AML-193 (cell line): ENCODE results near the gene GPBP1.
"Not testable (repeated sequence)": the region's sequence is repeated elsewhere in the genome, so short reads cannot be mapped to it uniquely, and the experiment has no call there.

Experiments
- DNase-seq, 2 experiments: peaks; one replicate each; lab custom pipeline; 2025; lab: John Stamatoyannopoulos, UW

The GPBP1 gene

DNA sequence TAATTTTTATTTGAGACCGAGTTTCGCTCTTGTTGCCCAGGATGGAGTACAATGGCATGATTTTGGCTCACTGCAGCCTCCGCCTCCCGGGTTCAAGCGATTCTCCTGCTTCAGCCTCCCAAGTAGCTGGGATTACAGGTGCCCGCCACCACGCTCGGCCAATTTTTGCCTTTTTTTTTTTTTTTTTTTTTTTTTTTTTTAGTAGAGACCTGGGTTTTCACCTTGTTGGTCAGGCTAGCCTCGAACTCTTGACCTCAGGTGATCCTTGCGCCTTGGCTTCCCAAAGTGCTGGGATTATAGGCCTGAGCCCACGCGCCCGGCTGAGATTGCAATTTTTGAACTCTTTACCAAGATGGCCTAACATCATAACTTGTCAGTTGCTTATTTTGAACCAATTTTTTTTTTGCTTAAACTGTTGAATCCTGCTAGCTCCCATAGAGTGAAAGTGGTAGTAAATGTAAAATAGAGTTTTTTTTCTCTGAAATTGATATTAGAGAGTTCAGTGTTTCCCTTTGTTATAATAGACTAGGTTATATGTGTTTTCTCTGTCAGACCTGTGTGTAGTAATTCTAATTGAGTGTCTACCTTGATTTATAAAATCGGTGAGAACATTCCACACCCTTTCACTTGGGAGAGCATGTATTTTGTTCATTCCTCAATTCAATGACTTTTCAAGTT is 3.8 kb downstream of the GPBP1 start:
- DNase-seq, result no peak

- DNase-seq, result not testable (repeated sequence)
Measured at GRCh38 chr5:57178238-57178637, 4.4 kb downstream of the GPBP1 start.

GRCh38 chr5:57179262-57180200 is 5.7 kb downstream of the GPBP1 start:
- DNase-seq, result no peak

DNA sequence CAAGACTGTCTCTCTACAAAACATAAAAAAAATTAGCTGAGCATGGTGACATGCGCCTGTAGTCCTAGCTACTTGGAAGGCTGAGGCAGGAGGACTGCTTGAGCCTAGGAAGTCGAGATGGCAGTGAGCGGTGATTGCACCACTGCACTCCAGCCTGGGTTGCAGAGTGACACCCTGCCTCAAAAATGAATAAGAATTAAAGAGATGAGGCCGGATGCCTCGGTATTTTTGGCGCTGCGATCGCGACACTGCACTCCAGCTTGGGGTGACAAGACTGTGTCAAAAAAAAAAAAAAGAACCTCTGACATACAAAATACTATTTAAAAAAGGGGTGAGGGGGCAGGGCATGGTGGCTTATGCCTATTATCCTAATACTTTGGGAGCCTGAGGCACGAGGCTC is 7.3 kb downstream of the GPBP1 start:
- no peak for DNase-seq

DNA sequence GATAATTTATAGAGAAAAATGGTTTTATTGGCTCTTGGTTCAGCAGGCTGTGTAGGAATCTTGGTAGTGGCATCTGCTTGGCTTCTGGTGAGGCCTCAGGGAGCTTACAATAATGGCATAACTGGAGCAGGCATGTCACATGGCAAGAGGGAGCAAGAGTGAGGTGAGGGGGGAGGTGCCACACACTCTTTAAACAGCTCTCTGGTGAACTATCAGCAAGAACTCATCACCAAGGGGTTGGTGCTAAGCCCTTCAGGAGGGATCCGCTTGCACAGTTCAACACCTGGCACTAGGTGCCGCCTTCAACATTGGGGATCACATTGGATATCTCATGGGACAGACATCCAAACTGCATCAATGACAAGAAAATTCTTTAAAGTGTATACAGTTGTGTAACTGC is 10.5 kb downstream of the GPBP1 start:
- no peak for DNase-seq

DNA sequence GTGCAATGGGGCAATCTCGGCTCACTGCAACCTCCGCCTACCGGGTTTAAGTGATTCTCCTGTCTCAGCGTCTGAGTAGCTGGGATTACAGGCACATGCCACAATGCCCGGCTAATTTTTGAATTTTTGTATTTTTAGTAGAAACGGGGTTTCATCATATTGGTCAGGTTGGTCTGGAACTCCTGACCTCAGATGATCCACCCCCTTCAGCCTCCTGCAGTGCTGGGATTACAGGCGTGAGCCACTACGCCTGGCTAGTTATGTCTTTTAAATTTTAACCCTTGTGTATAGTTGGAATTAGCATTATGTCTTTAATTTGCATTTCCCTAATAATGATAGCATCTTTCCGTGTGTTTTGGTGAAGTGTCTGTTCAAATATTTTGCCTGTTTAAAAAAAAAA is 11.5 kb downstream of the GPBP1 start:
- no peak for DNase-seq

DNA sequence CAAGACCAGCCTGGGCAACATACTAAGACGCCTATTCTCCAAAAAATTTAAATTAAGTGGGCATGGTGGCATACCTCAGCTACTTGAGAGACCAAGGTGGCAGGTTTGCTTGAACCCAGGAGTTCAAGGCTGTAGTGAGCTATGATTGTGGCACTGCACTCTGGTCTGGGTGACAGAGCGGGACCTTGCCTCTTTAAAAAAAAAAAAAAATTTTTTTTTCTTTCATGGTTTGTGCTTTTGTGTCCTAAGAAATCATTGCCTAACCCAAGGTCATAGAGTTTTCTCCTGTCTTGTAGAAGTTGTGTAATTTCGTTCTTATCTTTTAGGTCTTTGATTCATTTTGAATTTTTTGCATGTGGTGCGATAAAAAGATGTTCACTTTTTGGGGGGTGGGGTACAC is 12.3 kb downstream of the GPBP1 start:
- no peak for DNase-seq

- not testable (repeated sequence) for DNase-seq
Measured at GRCh38 chr5:57187977-57188376, 14.1 kb downstream of the GPBP1 start.

DNA sequence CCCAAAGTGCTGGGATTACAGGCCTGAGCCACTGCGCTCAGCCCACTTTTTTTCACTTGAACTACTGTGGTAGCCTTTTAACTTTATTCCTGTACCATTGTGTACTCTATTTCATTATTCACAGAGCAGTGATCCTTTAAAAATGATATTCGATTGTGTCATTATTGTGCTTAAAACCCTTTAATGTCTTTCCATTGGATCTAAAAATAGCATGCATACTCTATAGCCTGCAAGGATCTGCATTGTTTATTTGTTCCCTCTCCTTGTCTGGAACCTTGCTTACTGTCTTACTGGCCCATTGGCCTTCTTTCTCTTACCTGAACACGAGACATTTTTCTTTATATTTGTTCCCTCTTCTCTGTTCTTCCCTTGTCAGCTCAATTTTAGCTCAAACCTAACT is 15.7 kb downstream of the GPBP1 start:
- no peak for DNase-seq

DNA sequence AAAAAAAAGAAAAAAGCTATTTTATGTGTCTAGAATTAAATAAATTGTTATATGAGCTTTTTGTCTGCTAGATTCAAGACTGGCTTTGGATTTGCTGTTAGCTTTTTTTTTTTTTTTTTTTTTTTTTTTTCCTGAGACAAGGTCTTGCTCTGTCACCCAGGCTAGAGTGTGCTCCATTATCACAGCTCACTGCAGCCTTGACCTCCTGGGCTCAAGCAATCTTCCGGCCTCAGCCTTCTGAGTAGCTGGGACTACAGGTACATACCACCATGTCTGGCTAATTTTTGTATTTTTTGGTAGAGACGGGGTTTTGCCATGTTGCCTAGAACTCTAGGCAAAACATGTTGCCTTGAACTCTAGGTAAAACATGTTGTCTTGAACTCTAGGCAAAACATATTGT is 16.7 kb downstream of the GPBP1 start:
- no peak for DNase-seq

GRCh38 chr5:57191163-57191562 is 17.3 kb downstream of the GPBP1 start:
- DNase-seq, result no peak

GRCh38 chr5:57191986-57192385 is 18.1 kb downstream of the GPBP1 start:
- DNase-seq, result no peak

DNA sequence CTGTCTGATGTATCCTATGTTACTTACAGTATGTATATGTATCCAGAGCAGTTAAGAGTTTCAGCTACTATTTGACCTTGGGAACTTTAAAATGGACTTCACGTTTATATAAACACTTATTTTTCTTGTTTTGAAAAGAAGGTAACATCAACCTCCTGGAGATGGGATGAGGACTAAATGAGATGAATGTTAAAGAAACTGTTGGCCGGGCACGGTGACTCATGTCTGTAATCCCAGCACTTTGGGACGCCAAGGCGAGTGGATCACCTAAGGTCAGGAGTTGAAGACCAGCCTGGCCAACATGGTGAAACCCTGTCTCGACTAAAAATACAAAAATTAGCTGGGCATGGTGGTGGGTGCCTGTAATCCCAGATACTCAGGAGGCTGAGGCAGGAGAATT is 19.0 kb downstream of the GPBP1 start:
- not testable (repeated sequence) for DNase-seq

DNA sequence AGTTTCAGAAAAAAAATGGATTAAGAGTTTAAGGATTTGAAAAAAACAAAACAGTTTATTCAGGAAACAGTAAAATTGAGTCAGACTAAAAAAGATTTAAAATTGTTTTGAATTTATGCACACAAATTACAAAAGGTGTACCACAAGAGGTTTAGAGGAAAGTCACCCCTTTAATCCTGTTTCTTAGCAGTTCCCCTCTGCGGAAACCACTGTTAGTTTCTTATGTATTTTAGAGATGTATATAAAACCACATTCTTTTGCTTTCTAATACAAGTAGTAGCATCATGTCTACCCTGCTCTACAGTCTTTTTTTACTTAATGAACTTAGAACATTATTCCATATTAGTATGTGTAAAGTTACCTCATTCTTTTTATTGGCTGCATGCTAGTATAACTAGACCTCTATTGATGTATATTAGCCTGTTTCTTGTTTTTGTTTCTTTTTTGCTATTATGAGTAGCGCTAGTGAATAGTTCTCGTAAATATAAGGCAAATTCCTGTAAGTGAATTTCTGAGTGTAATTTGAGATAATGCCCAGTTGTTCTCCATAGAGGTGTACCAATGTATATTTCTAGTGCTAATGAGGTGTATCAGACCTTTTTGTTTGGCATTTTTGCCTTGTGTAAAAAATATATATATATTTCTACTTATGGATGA is 20.0 kb downstream of the GPBP1 start:
- no peak for DNase-seq

GRCh38 chr5:57194653-57195052 is 20.8 kb downstream of the GPBP1 start:
- DNase-seq, result no peak

DNA sequence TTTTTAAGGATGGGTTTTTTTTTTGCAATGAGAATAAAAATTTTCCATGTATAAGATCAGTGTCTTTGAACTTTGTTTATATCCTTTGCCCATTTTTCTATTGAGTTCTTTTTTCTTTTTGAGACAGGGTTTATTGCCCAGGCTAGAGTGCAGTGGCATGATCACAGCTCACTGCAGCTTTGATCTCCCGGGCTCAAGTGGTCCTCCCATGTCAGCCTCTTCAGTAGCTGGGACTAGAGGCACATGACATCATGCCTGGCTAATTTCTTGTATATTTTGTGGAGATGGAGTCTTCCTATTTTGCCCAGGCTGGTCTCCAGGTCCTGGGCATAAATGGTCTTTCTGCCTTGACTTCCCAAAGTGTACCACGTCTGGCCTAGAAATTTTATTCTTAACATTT is 21.2 kb downstream of the GPBP1 start:
- DNase-seq, result no peak

DNA sequence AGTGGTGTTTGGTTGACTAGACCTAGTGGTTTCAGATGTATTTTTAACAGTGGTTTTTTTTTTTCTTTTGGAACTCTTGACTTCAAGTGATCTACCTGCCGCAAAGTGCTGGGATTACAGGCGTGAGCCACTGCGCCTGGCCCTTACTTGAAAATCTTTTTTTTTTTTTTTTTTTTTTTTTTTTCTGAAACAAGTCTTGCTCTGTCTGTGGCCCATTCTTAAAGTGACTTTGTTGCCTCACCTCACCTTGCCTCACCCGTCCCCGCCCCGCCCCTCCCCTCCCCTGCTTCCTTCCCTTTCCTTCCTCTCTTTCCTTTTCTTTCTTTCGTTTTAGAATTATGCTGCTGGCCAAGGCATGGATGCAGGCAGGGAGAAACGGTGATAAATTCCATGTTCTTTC is 26.0 kb downstream of the GPBP1 start:
- DNase-seq, result no peak

DNA sequence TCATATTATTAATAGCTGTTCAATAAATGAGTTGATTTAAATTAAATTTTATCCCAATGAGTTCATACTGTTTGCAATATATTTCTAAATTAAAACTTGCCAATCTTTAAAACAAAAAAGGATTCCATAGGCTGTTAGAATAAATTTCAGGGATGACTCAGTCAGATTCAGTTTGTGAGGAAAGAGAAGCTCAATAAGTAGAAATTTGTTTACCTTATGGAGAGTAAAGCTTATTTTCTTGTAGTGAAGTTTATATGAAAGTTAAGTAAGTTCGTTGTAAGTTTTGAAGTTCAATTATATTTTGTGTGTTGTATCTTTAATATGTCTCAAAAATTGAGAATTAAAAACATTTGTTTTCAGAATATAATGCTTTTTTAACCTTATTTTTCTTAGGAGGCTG is 29.0 kb downstream of the GPBP1 start:
- no peak for DNase-seq

DNA sequence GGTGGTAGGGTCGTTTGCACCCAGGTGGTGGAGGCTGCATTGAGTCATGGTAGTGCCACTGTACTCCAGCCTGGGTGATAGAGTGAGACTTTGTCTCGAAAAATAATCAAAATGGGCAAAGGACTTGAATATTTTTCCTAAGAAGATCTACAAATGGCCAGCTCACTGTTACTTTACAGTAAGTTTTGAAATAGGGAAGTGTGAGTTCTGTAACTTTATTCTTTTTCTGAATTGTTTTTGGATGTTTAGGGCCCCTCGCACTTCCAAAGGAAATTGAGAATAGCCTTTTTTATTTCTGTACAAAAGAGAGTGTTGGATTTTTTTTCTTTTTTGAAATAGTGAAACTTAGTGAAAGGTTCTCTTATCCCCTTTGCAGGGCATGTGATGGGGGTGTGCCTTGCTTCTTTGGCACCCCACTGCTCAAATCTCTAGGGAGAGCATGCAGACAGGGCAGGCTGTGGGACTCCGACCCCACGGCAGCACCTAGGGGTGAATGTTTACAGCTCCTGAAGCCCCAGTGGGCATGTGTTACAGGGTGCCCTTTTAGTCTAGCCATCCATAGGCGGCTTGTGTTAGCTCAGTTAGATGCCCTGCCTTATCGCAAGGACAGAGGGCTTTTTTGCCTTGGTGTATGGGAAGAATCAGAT is 33.3 kb downstream of the GPBP1 start:
- DNase-seq, result no peak

GRCh38 chr5:57207681-57208080 is 33.8 kb downstream of the GPBP1 start:
- DNase-seq, result no peak

DNA sequence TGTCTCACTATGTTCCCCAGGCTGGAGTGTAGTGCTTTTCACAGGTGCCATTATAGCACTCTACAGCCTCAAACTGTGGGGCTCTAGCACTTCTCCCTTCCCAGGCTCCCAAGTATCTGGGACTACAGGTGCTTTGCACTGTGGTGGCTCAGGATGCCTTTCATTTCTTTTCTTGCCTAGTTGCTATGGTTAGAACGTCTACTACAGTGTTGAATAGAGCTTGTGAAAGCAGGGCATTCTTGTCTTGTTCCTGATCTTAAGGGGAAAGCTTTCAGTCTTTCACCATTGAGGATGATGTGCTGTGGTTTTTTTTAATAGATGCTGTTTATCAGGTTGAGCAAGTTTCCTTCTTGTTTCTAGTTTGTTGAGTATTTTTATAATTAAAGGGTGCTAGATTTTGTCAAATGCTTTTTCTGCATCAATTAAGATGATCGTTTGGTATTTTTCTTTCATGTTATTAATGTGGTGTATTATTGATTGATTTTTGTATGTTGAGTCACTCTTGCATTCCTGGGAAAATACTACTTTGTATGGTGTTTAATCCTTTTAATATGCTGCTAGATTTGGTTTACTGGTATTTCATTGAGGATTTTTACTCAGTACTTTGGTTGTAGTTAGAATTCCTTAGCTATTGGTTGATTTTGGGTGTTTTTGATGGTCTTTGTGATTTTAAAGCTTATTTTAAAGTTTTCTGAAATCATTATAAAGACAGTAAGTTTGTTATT is 35.6 kb downstream of the GPBP1 start:
- peak; percentile 41 to 51 for DNase-seq

DNA sequence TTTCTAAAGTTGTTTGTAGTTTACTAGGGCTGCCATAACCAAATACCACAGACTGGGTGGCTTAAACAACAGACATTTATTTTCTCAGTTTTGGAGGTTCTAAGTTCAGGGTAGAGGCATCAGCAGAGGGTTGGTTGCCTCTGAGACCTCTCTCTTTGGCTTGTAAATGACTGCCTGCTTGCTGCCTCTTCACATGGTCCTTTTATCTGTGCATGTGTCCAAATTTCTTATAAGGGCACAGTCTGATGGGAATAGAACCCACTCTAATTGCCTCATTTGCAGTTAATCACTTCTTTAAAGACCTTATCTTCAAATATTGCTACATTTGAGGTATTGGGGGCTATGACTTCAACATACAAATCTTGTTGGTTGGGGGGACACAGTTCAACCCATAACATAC is 36.8 kb downstream of the GPBP1 start:
- no peak for DNase-seq
